PC-3 (cell line): ENCODE data around the gene ABCB10.
"Not testable (repeated sequence)": the region's sequence is repeated elsewhere in the genome, so short reads cannot be mapped to it uniquely, and the experiment has no call there.

Experiments
- EZH2 ChIP-seq: fragments of 300-600 bp; sonication (generic); IDR thresholded peaks from one replicate; pipeline ENCODE4 v1.6.1; 2017; ENCODE audit warnings: antibody characterized with exemption, mild to moderate bottlenecking, low read length; ENCODE audit not compliant: unreplicated experiment
- TF ChIP-seq, protein P1 (sequence below): fragments of 300-600 bp; sonication (generic); conservative IDR thresholded peaks from 2 replicates; pipeline ENCODE4 v1.5.1; 2017; ENCODE audit warnings: antibody characterized with exemption, low read depth, mild to moderate bottlenecking, low read length

DNA sequence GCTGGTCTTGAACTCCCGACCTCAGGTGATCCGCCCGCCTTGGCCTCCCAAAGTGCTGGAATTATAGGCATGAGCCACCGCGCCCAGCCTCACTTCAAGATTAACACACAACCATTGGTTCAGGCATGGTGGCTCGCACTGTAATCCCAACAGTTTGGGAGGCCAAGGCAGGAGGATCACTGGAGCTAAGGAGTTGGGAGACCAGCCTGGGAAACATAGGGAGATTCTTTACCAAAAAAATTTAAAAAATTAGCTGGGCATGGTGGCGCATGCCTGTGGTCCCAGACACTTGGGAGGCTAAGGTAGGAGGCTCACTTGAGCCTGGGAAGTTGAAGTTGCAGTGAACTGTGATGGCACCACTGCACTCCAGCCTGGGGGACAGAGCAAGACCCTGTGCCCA, 37.4 kb upstream of the ABCB10 start:
- TF ChIP-seq, protein P1, sequence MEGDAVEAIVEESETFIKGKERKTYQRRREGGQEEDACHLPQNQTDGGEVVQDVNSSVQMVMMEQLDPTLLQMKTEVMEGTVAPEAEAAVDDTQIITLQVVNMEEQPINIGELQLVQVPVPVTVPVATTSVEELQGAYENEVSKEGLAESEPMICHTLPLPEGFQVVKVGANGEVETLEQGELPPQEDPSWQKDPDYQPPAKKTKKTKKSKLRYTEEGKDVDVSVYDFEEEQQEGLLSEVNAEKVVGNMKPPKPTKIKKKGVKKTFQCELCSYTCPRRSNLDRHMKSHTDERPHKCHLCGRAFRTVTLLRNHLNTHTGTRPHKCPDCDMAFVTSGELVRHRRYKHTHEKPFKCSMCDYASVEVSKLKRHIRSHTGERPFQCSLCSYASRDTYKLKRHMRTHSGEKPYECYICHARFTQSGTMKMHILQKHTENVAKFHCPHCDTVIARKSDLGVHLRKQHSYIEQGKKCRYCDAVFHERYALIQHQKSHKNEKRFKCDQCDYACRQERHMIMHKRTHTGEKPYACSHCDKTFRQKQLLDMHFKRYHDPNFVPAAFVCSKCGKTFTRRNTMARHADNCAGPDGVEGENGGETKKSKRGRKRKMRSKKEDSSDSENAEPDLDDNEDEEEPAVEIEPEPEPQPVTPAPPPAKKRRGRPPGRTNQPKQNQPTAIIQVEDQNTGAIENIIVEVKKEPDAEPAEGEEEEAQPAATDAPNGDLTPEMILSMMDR = not testable (repeated sequence)
- TF ChIP-seq EZH2 = not testable (repeated sequence)
